ENCODE data around the gene CEMIP. TPM values are rescaled to one million over a fixed set of nuclear protein-coding genes. Genes with fewer than 3 reads are reported as not detected.

CEMIP gene
- total and polyA plus RNA-seq, 2 of the 4 experiments (the other 2 are of a cell fraction), result 63.8 to 78.0 TPM

GRCh38 chr15:80893777-80894176, 114.6 kb downstream of the CEMIP start:
- no peak overlapping the region for H3K4me3 ChIP-seq (ENCODE audit: insufficient read depth, low read depth, low read length)
- H3K4me1 ChIP-seq (ENCODE audit: control insufficient read depth, insufficient read depth, low read length), result peaks cover 4% of the 10 kb centered on the region
- no peak overlapping the region for H2BK20ac ChIP-seq (ENCODE audit: low read depth, low read length)
- H3K9ac ChIP-seq (ENCODE audit: low read depth, low read length), result no peak overlapping the region
- DNase-seq, result no peak
- no peak overlapping the region for H4K8ac ChIP-seq (ENCODE audit: low read depth in 2 of 2, low read length in 2 of 2)
- H3K56ac ChIP-seq (ENCODE audit: extremely low read depth, insufficient read depth, low read length), result no peak overlapping the region
- dilution Hi-C loops (cut with HindIII; ENCODE audit: low sequenced_read_pairs, unreplicated experiment) (no loop called here), intact Hi-C loops (cut with micrococcal nuclease) (no loop called here), in situ Hi-C loops (cut with MboI; ENCODE audit: low sequenced_read_pairs) (loop anchor here (5.0 kb wide), 1 partner anchor 51 kb away; no protein-coding TSS in a partner anchor)
- no peaks in the 10 kb centered on the region for H3K9me3 ChIP-seq (ENCODE audit: control insufficient read depth, insufficient read depth, low read length)
- no peak overlapping the region for H2BK120ac ChIP-seq (ENCODE audit: low read depth, low read length)
- no peak overlapping the region for H3K4me2 ChIP-seq (ENCODE audit: low read depth, low read length)
- H3K27me3 ChIP-seq (ENCODE audit: control insufficient read depth, insufficient read depth, low read length), result no peaks in the 10 kb centered on the region
- no peak overlapping the region for H2AK5ac ChIP-seq (ENCODE audit: low read depth, low read length)
- H3K18ac ChIP-seq (ENCODE audit: low read depth, low read length), result no peak overlapping the region
- H2AK9ac ChIP-seq (replicated peaks; ENCODE audit: low read depth, low read length, poor library complexity), result no peak overlapping the region
- H3K27ac ChIP-seq (ENCODE audit: insufficient read depth, low read length), result no peak overlapping the region
- no peak overlapping the region for H2BK15ac ChIP-seq (ENCODE audit: low read depth, low read length)
- TF ChIP-seq NFE2L2 (IDR thresholded peaks at IDR 0.05; ENCODE audit: low read depth, low read length) (no peak), RCOR1 (IDR thresholded peaks at IDR 0.05; ENCODE audit: insufficient replicate concordance, low read length) (no peak), SMC3 (IDR thresholded peaks at IDR 0.05; ENCODE audit: low read depth, low read length) (no peak), BHLHE40 (IDR thresholded peaks at IDR 0.05; ENCODE audit: low read depth, low read length) (no peak), MAFK (IDR thresholded peaks at IDR 0.05; ENCODE audit: low read depth, low read length) (no peak), POLR2A (IDR thresholded peaks at IDR 0.05; ENCODE audit: low read depth, low read length) (no peak), CTCF (conservative IDR thresholded peaks at IDR 0.05; ENCODE audit: low read depth, low read length) (no peak), MAZ (IDR thresholded peaks at IDR 0.05; ENCODE audit: borderline replicate concordance, low read depth, low read length) (no peak), FOS (IDR thresholded peaks at IDR 0.05; ENCODE audit: low read depth, low read length) (no peak), CEBPB (IDR thresholded peaks at IDR 0.05; ENCODE audit: low read depth, low read length) (no peak), CHD1 (IDR thresholded peaks at IDR 0.05; ENCODE audit: low read depth, low read length) (no peak), RFX5 (IDR thresholded peaks at IDR 0.05; ENCODE audit: low read depth, low read length) (no peak), RAD21 (IDR thresholded peaks at IDR 0.05; ENCODE audit: low read length) (no peak), MXI1 (IDR thresholded peaks at IDR 0.05; ENCODE audit: borderline replicate concordance, low read depth, low read length) (no peak)
- TF ChIP-seq, protein P1, sequence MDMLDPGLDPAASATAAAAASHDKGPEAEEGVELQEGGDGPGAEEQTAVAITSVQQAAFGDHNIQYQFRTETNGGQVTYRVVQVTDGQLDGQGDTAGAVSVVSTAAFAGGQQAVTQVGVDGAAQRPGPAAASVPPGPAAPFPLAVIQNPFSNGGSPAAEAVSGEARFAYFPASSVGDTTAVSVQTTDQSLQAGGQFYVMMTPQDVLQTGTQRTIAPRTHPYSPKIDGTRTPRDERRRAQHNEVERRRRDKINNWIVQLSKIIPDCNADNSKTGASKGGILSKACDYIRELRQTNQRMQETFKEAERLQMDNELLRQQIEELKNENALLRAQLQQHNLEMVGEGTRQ (IDR thresholded peaks at IDR 0.05; ENCODE audit: low read depth, low read length), result no peak
- TF ChIP-seq, protein P2, sequence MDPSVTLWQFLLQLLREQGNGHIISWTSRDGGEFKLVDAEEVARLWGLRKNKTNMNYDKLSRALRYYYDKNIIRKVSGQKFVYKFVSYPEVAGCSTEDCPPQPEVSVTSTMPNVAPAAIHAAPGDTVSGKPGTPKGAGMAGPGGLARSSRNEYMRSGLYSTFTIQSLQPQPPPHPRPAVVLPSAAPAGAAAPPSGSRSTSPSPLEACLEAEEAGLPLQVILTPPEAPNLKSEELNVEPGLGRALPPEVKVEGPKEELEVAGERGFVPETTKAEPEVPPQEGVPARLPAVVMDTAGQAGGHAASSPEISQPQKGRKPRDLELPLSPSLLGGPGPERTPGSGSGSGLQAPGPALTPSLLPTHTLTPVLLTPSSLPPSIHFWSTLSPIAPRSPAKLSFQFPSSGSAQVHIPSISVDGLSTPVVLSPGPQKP (IDR thresholded peaks at IDR 0.05; ENCODE audit: borderline replicate concordance, low read depth, low read length), result no peak
- no peak overlapping the region for H4K91ac ChIP-seq (ENCODE audit: insufficient read depth, low read depth, low read length)
- H3K36me3 ChIP-seq (ENCODE audit: control insufficient read depth, insufficient read depth, low read length), result peaks cover 79% of the 10 kb centered on the region
- no peak overlapping the region for H2AFZ ChIP-seq (replicated peaks; ENCODE audit: low read length, poor library complexity)
- peaks cover 5% of the 10 kb centered on the region; the same call in 1 of the 2 replicates for H3K9me1 ChIP-seq (ENCODE audit: insufficient read depth, low read length)
- no peak overlapping the region for H3K4ac ChIP-seq (ENCODE audit: low read depth, low read length)
- no peak for ATAC-seq (ENCODE audit: low read depth)
- ChIA-PET POLR2A (ENCODE audit: unreplicated experiment) (no interaction called here), CTCF (interaction anchor here (0.6 kb wide), 1 partner anchor 302 kb away, joined by 3 read pairs; no protein-coding TSS in a partner anchor)
- H4K5ac ChIP-seq (ENCODE audit: low read depth, low read length), result no peak overlapping the region
- no peaks in the 10 kb centered on the region for H3K79me1 ChIP-seq (ENCODE audit: low read depth in 1 of 2, low read length in 2 of 2)
- no peak overlapping the region for H3K14ac ChIP-seq (replicated peaks; ENCODE audit: low read depth, low read length)
- peaks cover 14% of the 10 kb centered on the region for H4K20me1 ChIP-seq (ENCODE audit: insufficient read depth, low read length)
- H3K23ac ChIP-seq (ENCODE audit: low read depth, low read length), result no peak overlapping the region
- WGBS, 2 experiments (ENCODE audit: extremely low coverage in 2 of 2, insufficient read length in 1 of 2), result no CpG with 5 or more reads among the region's 1 CpG
- no peak overlapping the region for H2BK5ac ChIP-seq (ENCODE audit: low read depth, low read length, poor library complexity, severe bottlenecking)
- no TSS peak for BruUV-seq (replicated peaks)

Measured in IMR-90 (cell line).